Hematopoietic multipotent progenitor cell treated with erythropoietin and hydrocortisone succinate and interleukin-3 and kit ligand, for 6 days (in vitro differentiated cells): Measurements from ENCODE around the gene PTPRN2.
"Not testable (repeated sequence)": the region's sequence is repeated elsewhere in the genome, so short reads cannot be mapped to it uniquely, and the experiment has no call there.

ENCODE experiments used
- DNase-seq: peaks from one replicate; pipeline ENCODE4 v3.0.0-alpha.2; 2015

Gene PTPRN2

DNA sequence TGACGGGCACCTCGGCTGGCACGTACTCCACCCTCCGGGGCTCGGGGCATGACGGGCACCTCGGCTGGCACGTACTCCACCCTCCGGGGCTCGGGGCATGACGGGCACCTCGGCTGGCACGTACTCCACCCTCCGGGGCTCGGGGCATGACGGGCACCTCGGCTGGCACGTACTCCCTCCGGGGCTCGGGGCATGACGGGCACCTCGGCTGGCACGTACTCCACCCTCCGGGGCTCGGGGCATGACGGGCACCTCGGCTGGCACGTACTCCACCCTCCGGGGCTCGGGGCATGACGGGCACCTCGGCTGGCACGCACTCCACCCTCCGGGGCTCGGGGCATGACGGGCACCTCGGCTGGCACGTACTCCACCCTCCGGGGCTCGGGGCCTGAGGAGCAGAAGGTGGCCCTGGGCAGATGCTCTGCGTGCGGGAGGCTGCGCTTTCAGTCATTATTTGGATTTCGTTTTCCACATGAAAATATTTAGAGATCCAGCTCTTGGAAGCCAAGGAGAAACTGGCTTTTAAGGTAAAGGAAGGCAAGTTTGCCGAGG, 1086.6 kb downstream of the PTPRN2 start:
- DNase-seq, result not testable (repeated sequence)

GRCh38 chr7:157500171-157500960, 1087.3 kb downstream of the PTPRN2 start:
- no peak for DNase-seq

DNA sequence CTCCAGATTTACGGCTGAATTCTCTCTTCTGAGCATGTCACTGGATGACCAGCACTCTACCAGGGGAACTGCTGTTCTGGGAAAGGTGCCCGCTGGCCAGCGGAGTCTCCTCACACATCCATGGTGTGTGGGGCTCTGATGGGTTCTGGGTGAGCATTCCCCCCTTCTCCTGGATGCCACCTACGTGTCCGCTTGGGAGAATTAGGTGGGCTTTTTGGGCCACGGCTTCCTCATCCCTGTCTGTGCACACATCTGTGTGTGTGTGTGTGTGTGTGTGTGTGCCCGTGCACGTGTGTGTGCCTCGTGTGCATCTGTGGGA, 1087.8 kb downstream of the PTPRN2 start:
- DNase-seq, result no peak

- DNase-seq, result no peak
These were observed 1088.3 kb downstream of the PTPRN2 start for GRCh38 chr7:157499121-157499834.

GRCh38 chr7:157498657-157499056, 1089.0 kb downstream of the PTPRN2 start:
- DNase-seq, result no peak

- DNase-seq, result no peak
These were observed 1089.6 kb downstream of the PTPRN2 start for GRCh38 chr7:157497744-157498651.

GRCh38 chr7:157497367-157497743, 1090.3 kb downstream of the PTPRN2 start:
- DNase-seq, result no peak

GRCh38 chr7:157496416-157497275, 1091.0 kb downstream of the PTPRN2 start:
- DNase-seq, result no peak

DNA sequence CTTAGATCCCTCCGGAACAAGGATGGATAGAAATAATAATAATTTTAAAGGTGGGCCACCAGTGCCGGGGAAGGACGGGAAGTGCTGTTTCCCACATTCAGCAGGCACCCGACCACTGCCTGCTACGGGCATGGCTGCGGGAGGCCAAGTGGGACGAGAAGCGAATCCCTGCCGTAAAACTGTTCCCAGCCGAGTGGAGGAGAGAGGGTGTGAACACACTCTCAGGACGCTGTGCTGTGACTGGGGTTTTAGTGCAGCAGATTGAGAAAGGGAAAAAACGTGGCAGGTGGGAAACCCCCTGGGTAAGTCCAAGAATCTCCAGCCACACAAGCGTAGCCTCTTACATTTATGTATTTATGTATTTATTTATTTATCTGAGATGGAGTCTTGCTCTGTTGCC, 1092.0 kb downstream of the PTPRN2 start:
- DNase-seq, result no peak

DNA sequence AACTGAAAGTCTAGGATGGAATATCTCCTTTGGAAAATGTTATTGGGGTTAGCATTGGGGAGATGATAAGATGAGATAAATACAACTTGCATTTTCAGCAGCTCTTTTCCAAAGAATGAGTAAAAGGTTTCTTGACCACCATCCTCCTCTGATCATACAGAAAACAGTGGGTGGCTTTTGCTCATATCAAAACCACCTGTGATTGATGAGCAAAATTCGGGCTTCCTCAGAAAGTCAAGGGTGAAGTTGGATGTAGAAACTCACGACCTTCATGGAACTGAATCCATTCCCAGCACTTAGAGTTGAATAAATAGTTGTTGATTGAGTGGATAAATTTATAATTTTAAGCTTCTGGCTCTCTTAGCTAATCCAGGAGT, 1092.5 kb downstream of the PTPRN2 start:
- DNase-seq, result no peak

DNA sequence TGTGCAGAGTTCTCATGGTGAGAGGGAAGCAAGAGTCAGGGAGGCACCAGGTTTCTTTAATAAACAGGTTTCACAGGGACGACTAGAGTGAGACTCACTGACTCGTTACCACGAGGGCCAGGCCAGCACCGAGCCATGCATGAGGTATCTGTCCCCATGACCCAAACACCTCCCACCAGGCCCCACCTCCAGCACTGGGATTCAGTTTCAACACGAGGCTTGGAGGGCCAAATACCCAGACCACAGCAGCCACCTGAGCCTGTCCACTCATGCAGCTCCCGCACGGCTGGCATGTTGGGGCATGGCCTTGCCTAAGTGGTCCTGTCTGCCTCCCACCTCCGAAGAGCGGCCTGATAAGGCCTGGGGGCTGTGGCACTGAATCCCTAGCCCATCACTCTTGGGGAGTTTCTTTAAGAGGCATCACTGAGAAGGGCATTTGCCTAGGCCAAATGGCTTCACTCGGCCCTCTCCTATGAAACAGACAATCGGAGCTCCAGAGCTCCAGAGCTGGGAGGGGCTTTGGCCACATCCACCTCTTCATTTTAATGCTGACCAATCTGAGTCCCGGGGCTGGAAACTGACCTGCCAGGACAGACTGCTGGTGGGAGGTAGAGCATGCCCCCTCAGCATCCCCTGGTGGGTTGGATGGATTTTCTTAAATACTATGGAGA, 1093.0 kb downstream of the PTPRN2 start:
- no peak for DNase-seq

DNA sequence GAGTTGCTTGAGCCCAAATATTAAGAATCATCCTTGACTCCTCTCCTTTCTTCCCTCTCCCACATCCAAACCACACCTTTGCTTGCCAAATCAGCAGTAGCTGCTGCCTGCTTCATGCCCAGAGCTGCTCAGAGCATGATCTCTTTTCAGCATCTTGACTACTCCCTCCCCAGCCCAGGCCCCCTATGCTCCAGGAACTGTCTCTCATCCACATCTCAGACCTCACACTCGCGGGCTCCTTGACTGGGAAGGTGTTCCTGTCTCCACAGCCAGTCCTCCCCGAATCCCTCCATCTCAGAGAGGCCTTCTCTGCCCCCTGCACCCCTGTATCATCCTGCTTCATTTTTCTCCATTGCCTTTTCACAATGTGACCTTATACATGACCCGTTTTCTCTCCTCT, 1093.8 kb downstream of the PTPRN2 start:
- DNase-seq, result no peak

DNA sequence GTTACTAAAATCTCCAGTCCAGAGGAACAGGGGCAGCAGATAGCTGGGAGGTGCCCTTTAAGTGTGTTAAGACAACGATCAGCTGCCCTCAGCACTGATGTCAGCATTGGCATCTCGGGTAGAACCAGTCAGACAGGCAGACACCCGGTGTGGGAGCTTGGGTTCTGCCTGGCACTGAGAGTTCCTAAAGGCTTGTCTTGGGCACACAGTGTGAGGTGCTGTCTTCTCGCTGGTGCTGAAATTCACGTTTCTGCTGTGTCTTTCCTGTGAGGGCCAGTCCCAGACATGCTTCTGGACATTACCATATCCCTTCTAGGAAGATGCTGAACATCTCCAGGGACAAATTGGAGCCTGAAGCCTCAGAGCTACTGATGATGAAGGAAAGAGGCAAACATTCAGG, 1094.6 kb downstream of the PTPRN2 start:
- no peak for DNase-seq

- peak; percentile 86 for DNase-seq
These were observed 1097.1 kb downstream of the PTPRN2 start for GRCh38 chr7:157490465-157490912.

DNA sequence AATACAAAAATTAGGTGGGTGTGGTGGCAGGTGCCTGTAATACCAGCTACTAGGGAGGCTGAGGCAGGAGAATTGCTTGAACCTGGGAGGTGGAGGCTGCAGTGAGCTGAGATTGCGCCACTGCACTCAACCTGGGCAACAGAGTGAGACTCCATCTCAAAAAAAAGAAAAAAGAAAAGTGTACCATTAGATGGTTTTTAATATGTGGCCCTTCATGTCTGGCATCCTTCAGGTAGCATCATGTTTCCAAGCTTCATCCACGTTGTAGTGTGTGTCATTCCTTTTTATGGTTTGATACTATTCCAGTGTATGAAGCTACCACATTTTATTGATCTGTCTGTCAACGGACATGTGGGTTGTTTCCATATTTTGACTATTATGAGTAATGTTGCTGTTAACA, 1097.8 kb downstream of the PTPRN2 start:
- DNase-seq, result not testable (repeated sequence)
